Measurements from ENCODE around the gene LRRFIP1.

Gene LRRFIP1

DNA sequence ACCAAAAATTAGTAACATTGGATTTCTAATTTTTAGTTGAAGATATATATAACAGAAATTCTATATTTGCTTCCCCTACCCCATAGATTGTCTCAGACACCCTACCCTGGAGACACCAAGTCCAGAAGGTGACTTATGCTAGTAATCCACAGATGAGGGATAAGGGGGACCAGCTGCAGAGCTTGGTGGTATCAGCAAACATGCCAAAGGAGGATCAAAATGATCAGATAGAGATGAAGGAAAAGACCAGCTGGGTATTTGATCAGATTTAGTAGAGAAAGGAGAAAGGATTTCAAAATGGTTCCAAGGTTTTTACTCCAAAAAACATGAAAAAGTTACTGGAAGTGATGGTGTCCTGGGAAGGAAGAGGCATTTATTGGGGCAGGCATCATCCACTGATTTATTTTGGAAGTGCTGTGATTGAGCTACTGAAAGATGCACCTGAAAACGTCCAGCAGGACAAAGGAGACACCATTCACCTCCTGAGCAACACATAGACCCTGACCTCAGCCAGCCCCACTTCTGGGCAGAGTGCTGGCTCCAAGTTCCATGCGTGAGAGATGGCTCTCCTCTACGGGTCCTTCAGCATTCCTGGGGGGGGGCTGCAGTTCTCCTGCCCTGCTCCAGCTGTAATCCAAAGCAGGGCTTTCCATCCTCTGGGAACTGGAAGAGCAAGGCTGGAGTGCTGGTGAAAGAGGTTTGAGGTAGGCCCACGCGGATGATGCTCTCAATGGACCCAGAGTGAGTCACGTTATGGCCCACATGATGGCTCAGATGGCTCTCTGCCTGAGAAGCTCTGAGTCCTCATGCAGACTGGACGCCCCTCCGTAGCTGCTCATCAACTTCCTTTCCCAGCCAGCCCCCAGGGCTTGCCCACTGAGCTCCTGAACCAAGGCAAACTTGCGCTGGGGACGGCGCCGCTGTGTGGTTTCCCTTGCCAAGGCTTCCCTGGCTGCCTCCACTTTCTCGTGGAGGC, 3.7 kb upstream of the LRRFIP1 start:
- DNase-seq, result no peak

DNA sequence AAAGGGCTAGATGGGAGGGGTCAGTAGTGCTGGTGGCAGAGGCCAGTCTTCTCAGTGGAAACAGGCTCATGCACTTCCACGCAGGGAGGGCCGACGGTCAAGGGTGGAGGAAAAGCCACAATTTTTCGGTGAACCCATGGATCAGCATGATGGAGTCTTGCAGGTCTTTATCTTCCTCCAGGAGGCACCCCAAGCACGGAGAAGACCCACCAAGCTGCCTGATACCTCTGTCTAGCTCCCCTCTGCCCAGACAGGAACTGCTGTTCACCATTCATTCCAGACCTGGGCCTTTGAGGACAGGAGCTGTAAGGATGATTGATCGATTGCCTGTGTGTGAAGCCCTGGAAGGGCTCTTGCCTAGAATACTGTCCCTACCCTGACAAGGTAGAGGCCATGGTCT, 2.8 kb upstream of the LRRFIP1 start:
- DNase-seq, result no peak

- no peak for DNase-seq
Measured at GRCh38 chr2:237625216-237625705, 2.1 kb upstream of the LRRFIP1 start.

DNA sequence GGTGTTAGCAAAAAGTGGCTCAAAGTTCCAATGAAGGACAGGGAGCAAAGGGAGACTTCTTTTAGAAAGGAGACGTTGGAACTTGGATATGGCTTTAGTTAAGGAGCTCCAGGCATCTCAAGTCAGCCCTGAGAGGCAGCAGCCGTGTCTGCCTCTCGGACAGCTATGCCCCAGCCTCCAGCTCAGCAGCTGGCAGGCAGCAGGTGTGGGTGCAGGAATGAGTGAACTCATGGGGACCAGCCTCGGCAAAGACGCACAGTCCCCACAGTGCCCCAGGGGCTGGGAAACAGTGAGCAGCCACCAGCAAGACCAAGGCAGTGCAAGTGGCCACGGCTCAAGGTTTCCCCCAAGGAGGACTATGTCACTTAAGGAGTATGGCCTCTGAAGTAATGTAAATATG, 1.6 kb upstream of the LRRFIP1 start:
- no peak for DNase-seq

DNA sequence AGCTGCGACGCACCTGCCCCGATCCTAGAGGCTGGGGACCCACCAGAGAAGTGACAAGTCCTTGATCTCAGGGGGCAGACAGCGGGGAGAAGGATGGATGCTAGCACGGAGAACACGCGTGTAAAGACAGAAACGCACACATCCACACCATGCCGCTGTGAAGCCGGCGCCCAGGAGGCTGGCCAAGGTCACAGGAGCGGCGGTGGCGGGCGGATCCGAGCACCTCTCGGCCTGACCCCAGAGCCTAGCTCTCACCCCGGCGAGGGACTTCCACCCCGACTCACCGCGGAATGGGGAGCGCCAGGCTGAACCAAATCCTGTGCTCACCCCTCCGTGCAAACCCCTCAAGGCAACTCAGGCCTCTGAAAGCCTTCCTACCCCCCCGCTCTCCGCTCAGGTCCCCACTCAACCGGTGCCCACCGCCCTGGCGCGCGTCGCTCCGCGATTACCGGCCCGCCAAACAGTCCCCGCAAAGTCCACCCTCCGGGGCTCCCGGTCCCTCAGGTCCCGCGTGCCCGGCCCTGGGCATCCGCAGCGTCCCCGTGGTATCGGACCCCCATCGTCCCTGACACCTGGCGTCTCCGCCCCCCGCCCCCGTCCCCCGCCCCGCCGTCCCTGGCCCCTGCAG, 460 bp upstream of the LRRFIP1 start:
- no peak for DNase-seq

- DNase-seq, result no peak
Measured at GRCh38 chr2:237628247-237629187, 1.1 kb downstream of the LRRFIP1 start.

GRCh38 chr2:237629188-237629534, 1.8 kb downstream of the LRRFIP1 start:
- no peak for DNase-seq

- no peak for DNase-seq
Measured at GRCh38 chr2:237629739-237630138, 2.4 kb downstream of the LRRFIP1 start.

DNA sequence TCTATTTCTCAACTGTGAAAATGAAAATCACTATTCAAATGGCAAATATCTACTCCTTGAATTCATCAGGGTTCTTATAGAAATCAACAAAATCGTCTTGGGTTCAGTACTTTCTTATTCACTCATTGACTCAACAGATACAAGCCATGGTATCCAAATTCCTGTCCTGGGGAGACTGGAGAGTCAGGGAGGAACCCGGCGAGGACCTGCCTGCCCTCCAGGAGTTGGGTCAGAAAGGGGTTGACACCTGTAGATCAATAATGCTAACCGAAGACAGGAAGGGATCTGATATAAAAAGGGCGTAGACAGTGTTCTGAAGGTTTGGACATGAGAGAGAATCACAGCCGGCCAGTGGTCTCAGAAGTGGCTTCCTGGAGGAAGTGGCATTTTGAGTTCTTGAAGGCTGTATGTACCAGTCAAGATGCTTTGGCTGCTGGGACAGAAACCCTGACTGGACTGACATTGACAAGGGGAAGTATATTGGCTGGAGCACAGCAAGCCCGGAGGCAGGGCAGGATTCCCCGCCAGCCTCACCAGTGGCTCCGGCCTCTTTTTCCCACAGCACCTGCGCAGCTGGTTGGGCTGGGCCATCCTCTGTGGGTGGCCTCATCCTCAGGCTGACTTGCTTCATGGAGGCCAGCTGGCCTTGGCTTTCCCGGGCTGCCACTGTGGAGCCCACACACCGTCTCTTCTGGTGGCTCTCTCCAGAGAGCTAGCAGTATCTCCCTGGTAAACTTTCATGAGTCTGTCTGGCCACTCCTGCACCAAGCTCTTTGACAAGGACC, 3.0 kb downstream of the LRRFIP1 start:
- no peak for DNase-seq

- DNase-seq, result no peak
Measured at GRCh38 chr2:237631007-237631785, 3.8 kb downstream of the LRRFIP1 start.

DNA sequence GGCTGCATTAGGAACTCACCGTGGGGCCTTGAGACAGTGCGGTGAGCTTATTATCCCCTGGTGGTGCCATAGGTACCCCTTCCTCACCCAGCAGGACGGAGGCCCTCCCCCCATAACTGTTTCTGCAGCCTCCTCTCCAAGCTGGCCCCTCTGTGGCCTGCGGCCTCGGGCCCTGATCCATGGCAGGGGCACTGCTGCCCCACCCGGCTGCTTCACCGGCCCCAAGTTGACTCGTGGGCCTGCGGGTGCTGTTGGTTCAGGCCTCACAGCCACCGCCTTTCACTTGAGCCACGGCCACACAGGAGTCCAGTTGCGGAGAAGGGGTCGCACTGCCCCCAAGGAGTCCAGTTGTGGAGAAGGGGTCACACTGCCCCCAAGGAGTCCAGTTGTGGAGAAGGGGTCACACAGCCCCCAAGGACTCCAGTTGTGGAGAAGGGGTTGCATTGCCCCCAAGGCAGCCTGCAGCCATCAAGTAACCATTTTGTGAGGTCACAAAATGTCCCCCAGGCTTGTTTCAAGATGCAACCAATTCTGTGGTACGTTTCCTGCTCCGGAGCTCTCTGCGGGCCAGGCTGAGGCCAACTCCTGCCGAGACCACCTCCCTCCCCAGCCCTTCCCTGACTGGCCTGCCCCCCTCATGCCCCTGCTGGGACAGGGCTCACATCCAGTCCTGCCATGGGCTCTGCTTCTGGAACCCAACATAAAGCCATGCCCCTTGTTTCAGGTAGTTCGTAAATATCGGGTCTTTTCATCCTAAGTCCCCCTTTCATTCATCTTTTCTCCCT, 4.6 kb downstream of the LRRFIP1 start:
- DNase-seq, result no peak

- DNase-seq, result no peak
Measured at GRCh38 chr2:237633061-237633561, 5.7 kb downstream of the LRRFIP1 start.

DNA sequence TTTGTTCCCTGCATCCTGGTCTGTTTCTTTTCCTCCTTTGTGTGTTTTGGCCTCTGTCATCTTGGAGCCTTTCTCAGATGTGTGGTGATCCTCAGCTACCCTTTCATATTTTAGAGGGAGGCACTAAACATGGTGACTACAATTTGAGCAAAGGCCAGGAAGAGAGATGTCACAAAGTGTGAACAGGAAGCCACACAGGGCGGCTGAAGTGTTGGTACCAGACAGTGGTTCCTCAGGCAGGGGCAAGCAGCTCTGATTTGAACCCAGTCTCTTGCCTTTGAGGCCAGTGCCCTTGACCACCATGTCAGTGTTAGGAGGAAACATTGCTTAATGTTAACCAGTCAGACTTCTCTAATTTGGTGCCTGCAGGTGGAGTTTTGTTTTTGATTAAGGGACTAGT, 9.2 kb downstream of the LRRFIP1 start:
- DNase-seq, result no peak

GRCh38 chr2:237637429-237638135, 10.2 kb downstream of the LRRFIP1 start:
- no peak for DNase-seq

DNA sequence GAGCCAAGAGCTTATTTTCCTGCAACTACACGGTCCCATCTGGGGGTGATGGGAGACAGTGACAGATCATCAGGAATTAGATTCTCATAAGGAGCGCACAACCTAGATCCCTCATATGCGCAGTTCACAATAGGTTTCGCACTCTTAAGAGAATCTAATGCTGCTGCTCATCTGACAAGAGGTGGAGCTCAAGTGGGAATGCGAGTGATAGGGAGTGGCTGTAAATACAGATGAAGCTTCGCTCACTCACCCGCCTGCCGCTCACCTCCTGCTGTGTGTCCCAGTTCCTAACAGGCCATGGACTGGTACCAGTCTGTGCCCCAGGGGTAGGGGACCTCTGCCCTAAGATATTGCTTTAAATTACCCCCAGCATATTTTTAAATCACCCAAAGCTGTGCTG, 10.8 kb downstream of the LRRFIP1 start:
- no peak for DNase-seq

GRCh38 chr2:237639052-237639835, 11.9 kb downstream of the LRRFIP1 start:
- DNase-seq, result no peak

DNA sequence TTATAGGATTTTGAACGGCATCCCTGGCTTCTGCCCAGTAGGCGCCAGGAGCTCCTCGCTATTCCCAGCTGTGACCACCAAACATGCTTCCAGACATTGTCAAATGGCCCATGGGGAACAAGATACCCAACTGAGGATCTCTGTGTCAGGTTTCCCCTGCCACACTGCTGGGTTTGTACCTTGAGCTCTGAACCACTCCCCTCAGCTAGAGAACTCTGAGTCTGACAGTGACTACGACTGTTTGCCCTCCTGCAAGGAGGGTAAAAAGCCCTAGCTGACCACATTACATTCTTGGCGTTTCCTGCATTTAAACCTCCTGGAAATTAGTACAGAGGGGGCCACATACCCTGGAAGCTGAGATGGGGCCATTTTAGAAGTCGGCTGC, 12.4 kb downstream of the LRRFIP1 start:
- DNase-seq, result no peak

GRCh38 chr2:237640493-237640998, 13.2 kb downstream of the LRRFIP1 start:
- no peak for DNase-seq
